ENCODE data around the gene PSMF1. TPM values are rescaled to one million over a fixed set of nuclear protein-coding genes. Genes with fewer than 3 reads are reported as not detected.
A peak's percentile ranks its signal among the peaks of the same experiment; 100 is the strongest.
"Not testable (repeated sequence)": the region's sequence is repeated elsewhere in the genome, so short reads cannot be mapped to it uniquely, and the experiment has no call there.

PSMF1 gene
- total RNA-seq, 1 donor: 71.9 TPM

DNA sequence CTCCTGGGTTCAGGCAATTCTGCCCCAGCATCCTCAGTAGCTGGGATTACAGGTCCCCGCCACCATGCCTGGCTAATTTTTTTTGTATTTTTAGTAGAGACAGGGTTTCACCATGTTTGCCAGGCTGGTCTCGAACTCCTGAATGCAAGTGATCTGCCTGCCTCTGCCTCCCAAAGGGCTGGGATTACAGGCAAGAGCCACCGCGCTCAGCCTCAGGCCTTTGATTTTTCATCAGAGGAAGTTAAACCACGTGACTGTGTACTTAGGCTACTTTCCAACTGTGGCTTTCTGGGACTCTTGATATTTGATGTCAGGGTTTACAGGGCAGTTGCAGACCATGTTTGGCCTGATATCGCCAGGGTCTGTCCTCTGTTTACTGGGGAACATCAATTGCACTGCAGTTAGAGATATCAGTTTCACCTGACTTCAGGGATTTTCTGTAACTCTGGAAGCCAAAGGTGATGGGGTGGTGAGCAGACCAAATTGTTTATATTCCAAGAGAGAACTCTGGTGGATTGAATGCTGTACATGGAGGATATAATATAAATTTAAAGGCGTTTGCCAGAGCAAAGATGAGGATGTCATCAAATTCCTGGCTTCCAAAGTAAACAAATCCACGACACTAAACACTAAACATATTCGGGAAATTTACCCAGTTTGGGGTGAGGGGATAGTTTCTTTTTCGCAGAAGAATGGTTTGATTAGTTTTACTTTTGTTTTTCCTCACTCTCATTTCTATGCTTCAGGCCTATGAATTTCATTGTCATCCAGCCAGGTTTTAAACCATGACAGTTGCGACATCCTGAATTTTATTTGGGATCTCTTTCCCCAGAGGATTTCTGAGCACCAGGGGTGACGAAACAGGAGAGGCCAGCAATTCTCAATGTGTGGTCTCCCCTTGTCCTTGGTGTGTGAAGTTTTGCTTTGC lies 4.2 kb downstream of the PSMF1 start:
- peak in 2 of 3 donors; percentile 24 to 39 for DNase-seq (ENCODE audit: low read depth in 2 of 3, low spot score in 2 of 3)

DNA sequence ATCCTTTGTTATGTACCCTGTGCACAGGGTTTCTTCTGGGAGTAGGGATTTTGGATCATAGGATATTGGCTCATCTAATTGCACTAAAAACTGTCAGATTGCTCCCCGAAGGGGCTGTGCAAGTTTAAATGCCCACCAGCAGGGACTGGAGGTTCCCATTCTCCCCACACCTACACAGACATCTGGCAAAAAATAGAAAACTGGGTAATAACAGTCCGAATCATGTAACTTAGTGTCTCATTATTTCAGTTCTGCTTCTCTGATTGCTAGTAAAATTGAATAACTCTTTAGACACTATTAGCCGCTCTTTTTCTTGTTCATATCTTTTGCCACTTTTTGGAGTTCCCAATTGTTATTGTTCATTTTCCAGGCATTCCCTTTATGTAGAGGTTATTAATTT lies 5.3 kb downstream of the PSMF1 start:
- no peak for DNase-seq (ENCODE audit: low read depth in 2 of 3, low spot score in 2 of 3)

DNA sequence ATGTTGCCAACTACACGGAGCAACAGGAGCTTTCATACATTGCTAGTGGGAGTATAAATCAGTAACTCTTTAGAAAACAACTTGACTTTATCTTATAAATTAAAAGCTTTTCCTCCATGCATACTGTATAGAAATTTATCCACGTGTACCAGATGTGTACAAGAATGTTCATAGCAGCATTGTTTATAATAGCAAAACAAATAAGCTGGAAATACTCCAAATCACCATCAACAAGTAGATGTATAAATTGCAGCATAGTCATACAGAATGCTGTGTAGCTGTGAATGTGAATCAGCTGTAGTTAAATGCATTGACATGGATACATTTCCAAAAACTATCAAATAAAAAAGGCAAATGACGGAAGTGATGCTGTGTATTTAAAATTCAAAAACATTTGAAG lies 6.0 kb downstream of the PSMF1 start:
- no peak for DNase-seq (ENCODE audit: low read depth in 2 of 3, low spot score in 2 of 3)

DNA sequence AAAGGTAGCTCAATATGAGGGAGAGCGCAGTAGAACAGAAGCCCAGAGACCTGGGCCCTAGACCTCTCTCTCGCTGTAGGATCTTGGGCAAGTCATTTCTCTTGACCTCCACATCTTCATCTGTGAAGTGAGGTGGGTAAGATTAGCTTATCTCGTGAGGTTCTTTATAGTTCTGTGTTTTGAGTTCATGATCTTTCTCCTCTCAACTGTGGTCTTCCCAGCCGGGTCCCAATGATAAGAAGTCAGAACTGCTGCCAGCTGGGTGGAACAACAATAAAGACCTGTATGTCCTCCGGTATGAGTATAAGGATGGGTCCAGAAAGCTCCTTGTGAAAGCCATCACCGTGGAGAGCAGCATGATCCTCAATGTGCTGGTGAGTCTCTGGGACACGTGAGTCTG lies 6.9 kb downstream of the PSMF1 start:
- no peak for DNase-seq (ENCODE audit: low read depth in 2 of 3, low spot score in 2 of 3)

DNA sequence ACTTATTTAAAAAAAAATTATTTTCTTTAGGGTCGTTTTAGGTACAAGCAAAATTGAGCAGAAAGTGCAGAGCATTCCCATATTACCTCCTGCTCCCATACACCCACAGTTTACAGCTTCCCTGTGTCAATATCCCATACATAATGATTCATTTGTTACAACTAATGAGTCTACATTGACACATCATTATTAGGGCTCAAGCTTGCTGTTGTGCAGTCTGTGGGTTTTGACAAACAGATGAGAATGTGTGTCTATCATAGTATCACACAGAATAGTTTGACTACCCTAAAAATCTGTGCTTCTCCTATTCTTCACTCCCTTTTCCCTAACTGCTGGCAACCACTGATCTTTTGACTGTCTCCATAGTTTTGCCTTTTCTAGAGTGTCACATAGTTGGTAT lies 9.4 kb downstream of the PSMF1 start:
- no peak for DNase-seq (ENCODE audit: low read depth in 2 of 3, low spot score in 2 of 3)

DNA sequence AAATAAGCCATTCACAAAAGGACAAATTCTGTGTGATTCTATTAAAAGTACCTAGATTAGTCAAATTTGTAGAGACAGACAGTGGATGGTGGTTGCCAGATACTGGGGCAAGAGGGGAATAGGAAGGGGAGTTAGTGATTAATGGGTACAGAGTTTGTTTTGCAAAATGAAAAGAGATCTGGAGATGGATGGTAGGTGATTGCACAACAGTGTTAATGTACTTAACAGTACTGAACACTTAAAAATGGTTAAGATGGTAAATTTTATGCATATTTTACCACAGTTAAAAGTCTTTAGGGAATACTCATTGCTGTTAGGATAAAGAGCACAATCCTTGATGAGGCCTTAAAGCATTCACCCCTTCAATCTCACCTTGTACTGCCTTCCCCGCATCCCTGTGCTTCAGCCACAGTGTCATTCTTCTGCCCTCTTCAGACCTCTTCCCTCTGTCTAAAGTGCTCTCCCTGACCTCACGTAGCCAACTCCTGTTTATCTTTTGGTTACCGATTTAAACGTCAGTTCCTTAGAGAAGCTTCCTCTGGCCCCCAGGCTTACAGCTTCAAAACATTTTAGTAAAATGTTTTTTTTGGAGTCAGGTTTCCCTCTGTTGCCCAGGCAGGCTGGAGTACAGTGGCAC lies 11.8 kb downstream of the PSMF1 start:
- DNase-seq (ENCODE audit: low read depth in 2 of 3, low spot score in 2 of 3): no peak

- peak in 2 of 3 donors; percentile 28 to 33 for DNase-seq (ENCODE audit: low read depth in 2 of 3, low spot score in 2 of 3)
Measured at GRCh38 chr20:1130847-1131246, 12.4 kb downstream of the PSMF1 start.

GRCh38 chr20:1131354-1131753 lies 13.0 kb downstream of the PSMF1 start:
- DNase-seq (ENCODE audit: low read depth in 2 of 3, low spot score in 2 of 3): no peak

- DNase-seq (ENCODE audit: low read depth in 2 of 3, low spot score in 2 of 3): no peak
Measured at GRCh38 chr20:1134355-1134754, 16.0 kb downstream of the PSMF1 start.

GRCh38 chr20:1134836-1135235 lies 16.4 kb downstream of the PSMF1 start:
- DNase-seq (ENCODE audit: low read depth in 2 of 3, low spot score in 2 of 3): no peak

- DNase-seq (ENCODE audit: low read depth in 2 of 3, low spot score in 2 of 3): no peak
Measured at GRCh38 chr20:1137236-1137635, 18.8 kb downstream of the PSMF1 start.

GRCh38 chr20:1144401-1145172 lies 26.2 kb downstream of the PSMF1 start:
- DNase-seq (ENCODE audit: low read depth in 2 of 3, low spot score in 2 of 3): no peak

GRCh38 chr20:1146957-1147356 lies 28.6 kb downstream of the PSMF1 start:
- no peak for DNase-seq (ENCODE audit: low read depth in 2 of 3, low spot score in 2 of 3)

GRCh38 chr20:1149812-1150211 lies 31.4 kb downstream of the PSMF1 start:
- DNase-seq (ENCODE audit: low read depth in 2 of 3, low spot score in 2 of 3): not testable (repeated sequence)

GRCh38 chr20:1150218-1150617 lies 31.8 kb downstream of the PSMF1 start:
- no peak for DNase-seq (ENCODE audit: low read depth in 2 of 3, low spot score in 2 of 3)

DNA sequence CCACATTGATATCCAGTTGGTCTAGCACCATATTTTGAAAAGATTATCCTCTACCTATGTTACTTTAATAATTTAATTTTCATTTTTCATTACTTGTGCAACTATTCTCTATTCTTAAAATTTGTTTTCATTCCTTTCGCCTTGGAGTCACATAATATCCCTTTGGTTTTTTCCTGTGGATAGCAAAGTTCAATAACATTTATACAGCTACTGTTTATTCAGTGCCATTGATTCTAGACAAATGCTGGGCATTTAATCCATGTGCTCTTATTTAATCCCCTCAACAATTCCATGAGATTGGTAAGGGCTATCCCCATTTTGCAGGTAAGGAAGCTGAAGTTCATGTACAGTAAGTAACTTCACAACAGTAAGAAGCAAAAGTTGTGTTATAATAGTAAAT lies 32.6 kb downstream of the PSMF1 start:
- DNase-seq (ENCODE audit: low read depth in 2 of 3, low spot score in 2 of 3): no peak

- no peak for DNase-seq (ENCODE audit: low read depth in 2 of 3, low spot score in 2 of 3)
Measured at GRCh38 chr20:1154226-1154625, 35.8 kb downstream of the PSMF1 start.

DNA sequence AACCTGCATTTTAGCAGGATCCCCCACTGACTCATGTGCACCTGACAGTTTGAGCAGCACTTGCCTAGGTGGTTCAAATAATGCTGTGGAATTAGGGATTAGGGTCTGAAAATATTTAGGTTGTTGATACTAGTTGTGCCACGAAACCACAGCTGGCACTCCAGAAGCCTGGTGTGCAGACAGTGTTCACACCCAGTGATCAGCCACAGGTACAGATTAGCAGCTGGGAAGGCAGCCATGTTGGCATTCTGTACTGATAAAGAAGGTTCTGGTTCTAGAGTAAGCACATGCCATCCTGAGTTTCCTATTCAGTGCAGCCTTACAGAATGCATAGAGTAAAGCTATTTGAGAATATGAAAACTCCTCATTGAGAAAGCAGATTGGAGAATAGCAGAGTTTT lies 36.3 kb downstream of the PSMF1 start:
- no peak for DNase-seq (ENCODE audit: low read depth in 2 of 3, low spot score in 2 of 3)

- no peak for DNase-seq (ENCODE audit: low read depth in 2 of 3, low spot score in 2 of 3)
Measured at GRCh38 chr20:1155342-1155741, 36.9 kb downstream of the PSMF1 start.

- no peak for DNase-seq (ENCODE audit: low read depth in 2 of 3, low spot score in 2 of 3)
Measured at GRCh38 chr20:1160496-1160895, 42.1 kb downstream of the PSMF1 start.

- no peak for DNase-seq (ENCODE audit: low read depth in 2 of 3, low spot score in 2 of 3)
Measured at GRCh38 chr20:1160991-1161390, 42.6 kb downstream of the PSMF1 start.
